ENCODE results near the gene FRYL. TPM values are rescaled to one million over a fixed set of nuclear protein-coding genes. Genes with fewer than 3 reads are reported as not detected.
A peak's percentile ranks its signal among the peaks of the same experiment; 100 is the strongest.
"Not testable (repeated sequence)": the region's sequence is repeated elsewhere in the genome, so short reads cannot be mapped to it uniquely, and the experiment has no call there.

The FRYL gene
- total RNA-seq, 4 donors from 2014 or later = 46.0 to 66.5 (median 55.8) TPM

DNA sequence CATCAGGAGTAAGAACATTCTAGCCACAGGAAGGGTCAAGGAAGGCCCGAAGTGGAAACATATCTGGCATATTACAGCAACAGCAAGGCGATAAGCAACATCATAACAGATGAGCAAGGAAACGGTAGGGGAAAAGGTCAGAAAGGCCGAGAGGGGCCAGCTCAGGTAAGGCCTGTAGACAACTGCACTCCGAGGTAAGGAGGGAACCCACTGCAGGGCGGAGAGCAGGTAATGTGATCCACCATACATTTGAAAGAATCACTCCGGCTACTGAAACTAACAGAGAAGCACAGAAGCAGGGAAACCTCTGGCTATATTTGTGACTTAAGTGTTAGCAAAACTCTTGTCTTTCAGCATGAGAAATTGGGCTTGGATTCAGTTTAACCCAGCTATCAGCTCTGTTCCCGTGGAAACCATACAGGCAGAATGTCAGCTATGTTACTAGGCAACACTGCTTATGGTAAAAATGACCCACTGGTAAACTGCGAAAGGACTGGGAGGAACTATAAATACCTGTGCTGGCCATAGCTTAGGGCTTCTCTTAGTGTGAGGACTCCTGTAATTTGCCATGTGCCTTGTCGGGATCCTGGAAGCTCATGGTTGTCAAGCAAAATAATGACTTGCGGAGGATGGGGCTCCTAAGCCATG, 31.0 kb downstream of the FRYL start:
- H3K27ac ChIP-seq (replicated peaks in 1 of 4) = no peak overlapping the region
- WGBS = 76% methylated on average over 10 of the region's 11 CpGs
- no peak for TF ChIP-seq EP300 (IDR thresholded peaks at IDR 0.05)
- TF ChIP-seq POLR2AphosphoS5 (IDR thresholded peaks at IDR 0.05) = no peak
- TF ChIP-seq POLR2A (IDR thresholded peaks at IDR 0.05; ENCODE audit: low read depth) = no peak
- no peak for TF ChIP-seq CTCF (IDR thresholded peaks at IDR 0.05)
- H3K4me3 ChIP-seq = no peak overlapping the region
- peaks cover 30 to 48% (median 42%) of the 10 kb centered on the region in 4 donors for H3K4me1 ChIP-seq
- intact Hi-C loops (cut with DNase I) = no loop called here
- H3K27me3 ChIP-seq = no peaks in the 10 kb centered on the region
- no peaks in the 10 kb centered on the region for H3K36me3 ChIP-seq
- no peaks in the 10 kb centered on the region for H3K9me3 ChIP-seq
- DNase-seq (ENCODE audit: extremely low spot score) = no peak

DNA sequence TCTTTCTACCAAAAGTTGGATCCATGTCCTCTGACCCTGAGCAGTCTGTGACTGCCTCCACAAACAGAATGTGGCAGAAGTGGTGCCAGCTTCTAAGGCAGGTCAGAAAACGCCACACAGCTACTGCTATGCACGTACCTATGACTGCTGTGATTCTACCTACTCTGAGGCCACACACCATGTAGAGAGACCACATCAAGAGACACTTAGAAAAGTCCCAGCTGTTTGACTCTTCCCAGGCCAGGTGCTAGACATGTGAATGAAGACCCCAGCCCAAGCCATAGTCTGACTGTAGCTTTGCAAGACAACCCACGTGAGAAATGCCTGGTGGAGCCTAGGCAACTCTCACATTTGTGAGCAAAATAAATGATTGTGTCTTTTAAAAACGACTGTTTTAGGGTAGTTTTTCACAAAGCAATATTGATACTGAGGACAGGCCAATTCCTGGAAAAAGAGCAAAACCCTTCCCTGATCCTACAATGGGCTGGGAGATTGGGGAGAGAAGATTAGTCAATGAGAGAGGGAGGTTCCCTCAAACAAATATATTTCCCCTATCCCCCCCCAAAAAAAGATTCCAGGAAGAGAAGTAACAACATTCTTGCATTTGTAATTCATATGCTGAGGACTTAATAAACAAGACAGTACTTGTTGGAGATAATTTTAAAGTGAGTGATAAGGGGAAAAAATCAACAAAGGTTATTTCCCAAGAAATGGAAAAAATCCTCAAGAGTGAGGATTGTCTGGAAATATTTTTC, 33.3 kb downstream of the FRYL start:
- Histone ChIP-seq H3K27me3 (no peaks in the 10 kb centered on the region), H3K4me1 (peaks cover 22 to 42% (median 30%) of the 10 kb centered on the region in 4 donors), H3K27ac (replicated peaks in 1 of 4) (no peak overlapping the region), H3K4me3 (no peak overlapping the region), H3K9me3 (no peaks in the 10 kb centered on the region), H3K36me3 (no peaks in the 10 kb centered on the region)
- 71% methylated on average over 4 of the region's 4 CpGs for WGBS
- peak; percentile 55 for DNase-seq (ENCODE audit: extremely low spot score)
- TF ChIP-seq EP300 (IDR thresholded peaks at IDR 0.05) (no peak), CTCF (IDR thresholded peaks at IDR 0.05) (no peak), POLR2A (IDR thresholded peaks at IDR 0.05; ENCODE audit: low read depth) (no peak), POLR2AphosphoS5 (IDR thresholded peaks at IDR 0.05) (no peak)
- intact Hi-C loops (cut with DNase I) = no loop called here

DNA sequence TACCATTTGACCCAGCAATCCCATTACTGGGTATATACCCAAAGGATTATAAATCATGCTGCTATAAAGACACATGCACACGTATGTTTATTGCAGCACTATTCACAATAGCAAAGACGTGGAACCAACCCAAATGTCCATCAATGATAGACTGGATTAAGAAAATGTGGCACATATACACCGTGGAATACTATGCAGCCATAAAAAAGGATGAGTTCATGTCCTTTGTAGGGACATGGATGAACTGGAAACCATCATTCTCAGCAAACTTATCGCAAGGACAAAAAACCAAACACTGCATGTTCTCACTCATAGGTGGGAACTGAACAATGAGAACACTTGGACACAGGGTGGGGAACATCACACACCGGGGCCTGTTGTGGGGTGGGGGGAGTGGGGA, 34.9 kb downstream of the FRYL start:
- H3K27ac ChIP-seq (replicated peaks in 1 of 4); H3K27me3 ChIP-seq; H3K4me3 ChIP-seq; DNase-seq (ENCODE audit: extremely low spot score); H3K36me3 ChIP-seq; H3K9me3 ChIP-seq; intact Hi-C loops (cut with DNase I): not testable (repeated sequence)
- WGBS = 98% methylated on average over 5 of the region's 5 CpGs
- H3K4me1 ChIP-seq = peaks cover 16 to 39% (median 27%) of the 10 kb centered on the region in 4 donors

GRCh38 chr4:48742412-48742811, 37.7 kb downstream of the FRYL start:
- no peak for TF ChIP-seq CTCF (IDR thresholded peaks at IDR 0.05)
- TF ChIP-seq EP300 (IDR thresholded peaks at IDR 0.05) = no peak
- TF ChIP-seq POLR2A (IDR thresholded peaks at IDR 0.05; ENCODE audit: low read depth) = no peak
- no peak for TF ChIP-seq POLR2AphosphoS5 (IDR thresholded peaks at IDR 0.05)
- Histone ChIP-seq H3K27me3 (no peaks in the 10 kb centered on the region), H3K27ac (replicated peaks in 1 of 4) (no peak overlapping the region), H3K4me3 (no peak overlapping the region), H3K36me3 (no peaks in the 10 kb centered on the region), H3K9me3 (no peaks in the 10 kb centered on the region), H3K4me1 (peaks cover 8 to 22% (median 12%) of the 10 kb centered on the region in 4 donors)
- intact Hi-C loops (cut with DNase I) = no loop called here
- no peak for DNase-seq (ENCODE audit: extremely low spot score)

DNA sequence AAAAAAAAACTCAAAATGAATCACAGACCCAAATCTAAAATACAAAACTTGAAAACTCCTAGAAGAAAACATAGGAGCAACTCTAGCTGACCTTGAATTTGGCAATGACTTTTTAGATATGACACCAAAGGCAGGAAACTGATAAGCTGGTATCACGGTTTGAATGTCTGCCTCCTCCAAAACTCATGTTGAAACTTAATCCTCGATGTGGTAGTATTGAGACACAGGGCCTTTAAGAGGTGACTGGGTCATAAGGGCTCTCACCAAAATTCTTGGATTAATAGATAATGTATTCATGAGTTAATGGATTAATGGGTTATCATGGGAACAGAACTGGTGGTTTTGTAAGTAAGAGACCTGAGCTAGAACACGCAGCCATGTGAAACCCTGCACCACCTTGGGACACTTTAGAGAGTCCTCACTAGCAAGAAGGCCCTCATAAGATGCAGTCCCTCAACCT, 40.5 kb downstream of the FRYL start:
- Histone ChIP-seq H3K27me3 (no peaks in the 10 kb centered on the region), H3K9me3 (no peaks in the 10 kb centered on the region), H3K4me3 (no peak overlapping the region), H3K4me1 (peaks cover 8 to 22% (median 12%) of the 10 kb centered on the region in 4 donors), H3K27ac (replicated peaks in 1 of 4) (no peak overlapping the region), H3K36me3 (no peaks in the 10 kb centered on the region)
- DNase-seq (ENCODE audit: extremely low spot score) = no peak
- intact Hi-C loops (cut with DNase I) = no loop called here
- WGBS = 82% methylated on average over 3 of the region's 3 CpGs
- TF ChIP-seq CTCF (IDR thresholded peaks at IDR 0.05) (no peak), EP300 (IDR thresholded peaks at IDR 0.05) (no peak), POLR2A (IDR thresholded peaks at IDR 0.05; ENCODE audit: low read depth) (no peak), POLR2AphosphoS5 (IDR thresholded peaks at IDR 0.05) (no peak)
